K562 (cell line): ENCODE results near the gene PDK1.

Experiments
- CC2D1A ChIP-seq: fragments of 450-650 bp; IDR thresholded peaks from 2 replicates; pipeline ENCODE4 v1.6.1; 2017; ENCODE audit warnings: mild to moderate bottlenecking
- HDGF ChIP-seq: fragments of 450-650 bp; IDR thresholded peaks from 2 replicates; pipeline ENCODE4 v1.6.1; 2016
- TF ChIP-seq, protein P1 (sequence below), 3 experiments: fragments of 200-800 bp in 1 of 3; sonication (Bioruptor generic) in 1 of 3; sonication (generic) in 1 of 3; formaldehyde crosslinking in 1 of 3; IDR thresholded peaks; 2 replicates each; pipeline versions ENCODE4 v1.6.1 to v1.8.0; 2016 to 2022; ENCODE audit warnings: mild to moderate bottlenecking in 2 of 3, missing compliant biosample characterization in 2 of 3, missing genetic modification characterization in 2 of 3, missing genetic modification reagents in 1 of 3

GRCh38 chr2:172572981-172573380, 17.1 kb downstream of the PDK1 start:
- TF ChIP-seq, protein P1, sequence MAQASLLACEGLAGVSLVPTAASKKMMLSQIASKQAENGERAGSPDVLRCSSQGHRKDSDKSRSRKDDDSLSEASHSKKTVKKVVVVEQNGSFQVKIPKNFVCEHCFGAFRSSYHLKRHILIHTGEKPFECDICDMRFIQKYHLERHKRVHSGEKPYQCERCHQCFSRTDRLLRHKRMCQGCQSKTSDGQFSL (CRISPR knock-in tag; IDR thresholded peaks at IDR 0.05), result no peak
- TF ChIP-seq, protein P1 (tag; IDR thresholded peaks at IDR 0.05), result no peak
- TF ChIP-seq HDGF (no peak), CC2D1A (no peak)
